K562 (cell line): ENCODE results near the gene RNGTT. TPM values are rescaled to one million over a fixed set of nuclear protein-coding genes. Genes with fewer than 3 reads are reported as not detected.
A peak's percentile ranks its signal among the peaks of the same experiment; 100 is the strongest.

Source experiments
- ATF6 ChIP-seq: sonication (generic); formaldehyde crosslinking; IDR thresholded peaks from 2 replicates; pipeline ENCODE4 v1.4.0; 2020; ENCODE audit warnings: mild to moderate bottlenecking, missing genetic modification reagents
- CBFB ChIP-seq: sonication (generic); formaldehyde crosslinking; IDR thresholded peaks from 2 replicates; pipeline ENCODE4 v1.4.0; 2020; ENCODE audit warnings: mild to moderate bottlenecking, missing genetic modification reagents
- CCNT2 ChIP-seq: IDR thresholded peaks from 2 replicates; pipeline ENCODE4 v1.6.1; 2011; ENCODE audit warnings: borderline replicate concordance, low read depth, mild to moderate bottlenecking, moderate library complexity, mixed read lengths, low read length; ENCODE audit not compliant: insufficient read length; ENCODE audit errors: extremely low read depth
- E2F6 ChIP-seq, 2 experiments: IDR thresholded peaks; 2 replicates each; pipeline ENCODE4 v1.6.1; 2011; ENCODE audit warnings: borderline replicate concordance in 1 of 2, control low read depth in 1 of 2, low read depth in 1 of 2, low read length in 1 of 2, mild to moderate bottlenecking in 1 of 2, mixed read lengths in 1 of 2, moderate library complexity in 1 of 2; ENCODE audit not compliant: insufficient read depth in 1 of 2, insufficient read length in 1 of 2, poor library complexity in 1 of 2, severe bottlenecking in 1 of 2; ENCODE audit errors: extremely low read depth in 1 of 2
- HNRNPL ChIP-seq: fragments of 200-400 bp; formaldehyde crosslinking; IDR thresholded peaks from 2 replicates; pipeline ENCODE4 v1.6.1; 2017; ENCODE audit warnings: low read depth, mild to moderate bottlenecking, low read length
- KDM2B ChIP-seq: fragments of 250-450 bp; sonication (Bioruptor Pico); IDR thresholded peaks from 2 replicates; pipeline ENCODE4 v1.8.0; 2021; ENCODE audit warnings: mild to moderate bottlenecking, moderate library complexity
- MBD2 ChIP-seq: sonication (generic); IDR thresholded peaks from 2 replicates; pipeline ENCODE4 v1.6.1; 2016; ENCODE audit warnings: low read depth, borderline replicate concordance
- MECOM ChIP-seq: fragments of 250-450 bp; sonication (Bioruptor Pico); IDR thresholded peaks from 2 replicates; pipeline ENCODE4 v1.8.0; 2022; ENCODE audit warnings: inconsistent platforms
- MLLT1 ChIP-seq, 2 experiments: fragments of 450-650 bp; IDR thresholded peaks; 2 replicates each; pipeline ENCODE4 v1.6.1; 2016
- MYC ChIP-seq, 2 experiments: fragments of 250-450 bp in 1 of 2; sonication (Bioruptor Pico) in 1 of 2; IDR thresholded peaks; 2 replicates each; pipeline versions ENCODE4 v1.5.1 to v1.6.1; 2012 to 2021; ENCODE audit warnings: low read depth in 2 of 2, borderline replicate concordance in 1 of 2, improper control_type of control experiment in 1 of 2, low read length in 1 of 2, mild to moderate bottlenecking in 1 of 2, moderate library complexity in 1 of 2
- NBN ChIP-seq: fragments of 450-650 bp; IDR thresholded peaks from 2 replicates; pipeline ENCODE4 v1.6.1; 2016; ENCODE audit warnings: low read depth, mild to moderate bottlenecking
- SIN3B ChIP-seq: fragments of 450-650 bp; IDR thresholded peaks from 2 replicates; pipeline ENCODE4 v1.6.1; 2017; ENCODE audit warnings: low read depth, mild to moderate bottlenecking, moderate library complexity
- SMAD1 ChIP-seq: fragments of 150-350 bp; IDR thresholded peaks from 2 replicates; pipeline ENCODE4 v1.6.1; 2014; ENCODE audit warnings: low read length, low read depth; ENCODE audit not compliant: partially characterized antibody
- TAF1 ChIP-seq: IDR thresholded peaks from 2 replicates; pipeline ENCODE4 v1.6.1; 2011; ENCODE audit warnings: mild to moderate bottlenecking, low read length, moderate library complexity; ENCODE audit not compliant: insufficient read depth, control insufficient read depth, severe bottlenecking; ENCODE audit errors: extremely low read depth
- ZNF121 ChIP-seq: sonication (generic); formaldehyde crosslinking; conservative IDR thresholded peaks from 2 replicates; pipeline ENCODE4 v1.8.0; 2022; ENCODE audit warnings: missing genetic modification reagents
- ZNF146 ChIP-seq: IDR thresholded peaks from one replicate; pipeline ENCODE4 v1.6.1; 2018; ENCODE audit warnings: missing compliant biosample characterization; ENCODE audit not compliant: unreplicated experiment
- ZNF224 ChIP-seq: sonication (generic); formaldehyde crosslinking; IDR thresholded peaks from 2 replicates; pipeline ENCODE4 v1.8.0; 2022; ENCODE audit warnings: mild to moderate bottlenecking, missing genetic modification reagents
- ZNF717 ChIP-seq: fragments of 250-450 bp; sonication (Bioruptor Pico); IDR thresholded peaks from 2 replicates; pipeline ENCODE4 v1.5.0; 2021
- polyA plus RNA-seq, 8 experiments: library from polyadenylated mRNA; depleted of rRNA in 4 of 8; stranded (reverse) in 5 of 8; unstranded in 3 of 8; fragments of >200 nt; fragmentation: Nextera tagmentation in 2 of 8; fragmentation: Illumina TruSeq in 1 of 8; extraction: Ambion mirVana in 2 of 8; extraction: Trizol in 1 of 8; gene quantifications; 2 replicates each; pipeline versions ENCODE4 v1.2.1 to v1.2.3, GENCODE V29; 2011 to 2014; ENCODE audit warnings: inconsistent platforms in 1 of 8, missing spikeins in 1 of 8
- total RNA-seq, 7 experiments: library from RNA; depleted of rRNA in 6 of 7; stranded (reverse); fragments of >200 nt in 6 of 7; fragmentation: Illumina TruSeq in 2 of 7; extraction: Trizol in 2 of 7; gene quantifications; 2 replicates each; pipeline versions ENCODE4 v1.2.1 to v1.2.3, GENCODE V29; 2011 to 2021; ENCODE audit warnings: low replicate concordance in 1 of 7
- TF ChIP-seq, protein P1 (sequence below): fragments of 250-450 bp; sonication (Bioruptor Pico); IDR thresholded peaks from 2 replicates; pipeline ENCODE4 v1.4.0; 2020; ENCODE audit warnings: borderline replicate concordance

RNGTT gene
- total and polyA plus RNA-seq, 9 of the 15 experiments (the other 6 are each of a cell fraction or from before 2014, with no cell fraction given) = 6.1 to 31.7 (median 19.5) TPM

DNA sequence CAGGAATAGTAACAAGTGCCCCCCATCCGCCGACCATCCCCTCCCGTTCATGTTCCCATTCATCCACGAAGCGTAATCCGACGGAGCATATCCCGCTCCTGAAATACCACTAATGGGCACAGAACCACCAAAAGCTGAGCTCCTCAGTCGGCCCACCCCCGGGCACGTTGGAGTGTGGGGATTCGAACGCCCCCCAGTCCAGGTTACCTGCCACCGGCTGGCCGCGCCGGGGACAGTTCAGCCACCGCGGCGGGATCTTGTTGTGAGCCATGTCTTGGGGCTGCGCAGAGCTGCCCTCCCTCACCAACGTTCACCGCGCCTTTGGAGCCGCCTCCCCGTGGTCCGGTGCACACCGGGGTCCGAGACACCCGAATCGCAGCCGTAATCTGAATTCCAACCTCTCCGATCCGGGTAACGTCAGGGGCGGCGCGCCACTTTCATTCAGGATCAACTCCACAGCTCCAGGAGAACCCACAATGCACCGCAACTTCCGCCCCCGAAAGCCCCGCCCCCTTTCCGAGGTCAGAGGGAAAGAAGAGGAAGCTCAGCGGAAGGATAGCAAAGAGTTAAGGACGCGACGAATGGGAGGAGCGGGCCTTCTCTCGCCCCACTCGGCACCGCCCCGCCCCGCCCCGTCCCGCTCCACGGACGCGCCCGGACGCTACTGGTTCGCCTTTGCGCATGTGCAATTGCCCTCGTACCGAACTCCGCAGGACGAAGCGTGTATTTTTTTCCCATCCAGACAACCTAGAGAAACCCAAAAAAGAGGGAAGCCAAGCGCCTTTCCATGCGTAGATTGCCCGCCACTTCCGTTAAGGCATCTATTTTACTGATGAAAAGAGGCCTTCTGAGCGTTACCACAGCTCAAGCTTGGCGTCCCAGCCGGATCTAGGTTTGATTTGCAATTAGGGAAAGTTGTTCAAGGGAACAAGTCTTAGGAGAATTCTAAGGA lies at the start of gene RNGTT (continued):
- peak; percentile 49 to 54 for TF ChIP-seq E2F6 (IDR thresholded peaks at IDR 0.05; ENCODE audit: borderline replicate concordance in 1 of 2, extremely low read depth in 1 of 2, insufficient read depth in 1 of 2, insufficient read length in 1 of 2, low read depth in 1 of 2, low read length in 1 of 2, poor library complexity in 1 of 2, severe bottlenecking in 1 of 2)
- peak; percentile 51 for TF ChIP-seq MYC (IDR thresholded peaks at IDR 0.05; ENCODE audit: low read depth, low read length)
- TF ChIP-seq MYC (CRISPR knock-in tag; IDR thresholded peaks at IDR 0.05; ENCODE audit: borderline replicate concordance, low read depth) = no peak
- TF ChIP-seq ATF6 (CRISPR knock-in tag) = 0 out of 2 replicates have a peak, but pooled peaks have one; percentile 58
- TF ChIP-seq NBN = 0 out of 2 replicates have a peak, but pooled peaks have one; percentile 39
- peak; percentile 58 for TF ChIP-seq CCNT2
- peak; percentile 22; the same call in 1 of the 2 replicates for TF ChIP-seq CBFB (CRISPR knock-in tag)
- TF ChIP-seq KDM2B (CRISPR knock-in tag) = no peak
- TF ChIP-seq MECOM = no peak
- TF ChIP-seq, protein P1, sequence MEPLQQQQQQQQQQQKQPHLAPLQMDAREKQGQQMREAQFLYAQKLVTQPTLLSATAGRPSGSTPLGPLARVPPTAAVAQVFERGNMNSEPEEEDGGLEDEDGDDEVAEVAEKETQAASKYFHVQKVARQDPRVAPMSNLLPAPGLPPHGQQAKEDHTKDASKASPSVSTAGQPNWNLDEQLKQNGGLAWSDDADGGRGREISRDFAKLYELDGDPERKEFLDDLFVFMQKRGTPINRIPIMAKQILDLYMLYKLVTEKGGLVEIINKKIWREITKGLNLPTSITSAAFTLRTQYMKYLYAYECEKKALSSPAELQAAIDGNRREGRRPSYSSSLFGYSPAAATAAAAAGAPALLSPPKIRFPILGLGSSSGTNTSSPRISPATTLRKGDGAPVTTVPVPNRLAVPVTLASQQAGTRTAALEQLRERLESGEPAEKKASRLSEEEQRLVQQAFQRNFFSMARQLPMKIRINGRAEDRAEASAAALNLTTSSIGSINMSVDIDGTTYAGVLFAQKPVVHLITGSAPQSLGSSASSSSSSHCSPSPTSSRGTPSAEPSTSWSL = no peak
- TF ChIP-seq MBD2 = peak; percentile 41; the same call in 1 of the 2 replicates
- TF ChIP-seq ZNF146 (CRISPR knock-in tag) = no peak
- 0 out of 2 replicates have a peak, but pooled peaks have one; percentile 43 for TF ChIP-seq SIN3B
- TF ChIP-seq MLLT1 (IDR thresholded peaks at IDR 0.05) = 0 out of 4 replicates have a peak, but pooled peaks of 1 of the 2 experiments have one; percentile 11
- no peak for TF ChIP-seq ZNF121 (CRISPR knock-in tag)
- TF ChIP-seq ZNF717 (CRISPR knock-in tag) = no peak
- TF ChIP-seq TAF1 = peak; percentile 70
- TF ChIP-seq HNRNPL = no peak
- no peak for TF ChIP-seq ZNF224 (CRISPR knock-in tag)
- TF ChIP-seq SMAD1 = no peak
